Activated CD8-positive, alpha-beta T cell treated with anti-CD3 and anti-CD28 coated beads for 36 hours (primary cell): ENCODE measurements around the gene SELENOV. TPM values are rescaled to one million over a fixed set of nuclear protein-coding genes. Genes with fewer than 3 reads are reported as not detected.

Experiments used
- ATAC-seq: fragments of 200-7000 bp; cut with Tn5 transposase; one replicate; pipeline ENCODE4 v1.10.0; 2021; ENCODE audit warnings: mild to moderate bottlenecking, moderate library complexity
- CTCF ChIA-PET: fragments of 350-600 bp; sonication (Branson Sonifier 250); formaldehyde crosslinking; loops from one replicate; lab custom pipeline; 2021; ENCODE audit warnings: antibody characterized with exemption; lab: Charles Lee
- POLR2A ChIA-PET: fragments of 350-600 bp; sonication (Branson Sonifier 250); formaldehyde crosslinking; loops from one replicate; lab custom pipeline; 2021; ENCODE audit warnings: antibody characterized with exemption; lab: Charles Lee
- DNase-seq: peaks from one replicate; pipeline ENCODE4 v3.0.0-alpha.2; 2020
- H3K27ac Mint-ChIP-seq: one replicate; pipeline ENCODE4 v1.8.0; 2021; ENCODE audit warnings: mild to moderate bottlenecking, mixed read lengths
- H3K27me3 Mint-ChIP-seq: one replicate; pipeline ENCODE4 v1.8.0; 2021; ENCODE audit warnings: mixed read lengths
- H3K36me3 Mint-ChIP-seq: one replicate; pipeline ENCODE4 v1.8.0; 2021; ENCODE audit warnings: low read depth, mixed read lengths
- H3K4me1 Mint-ChIP-seq: one replicate; pipeline ENCODE4 v1.8.0; 2021; ENCODE audit warnings: low read depth, mixed read lengths
- H3K4me3 Mint-ChIP-seq: one replicate; pipeline ENCODE4 v1.8.0; 2021; ENCODE audit warnings: mild to moderate bottlenecking, moderate library complexity, mixed read lengths
- H3K9me3 Mint-ChIP-seq: one replicate; pipeline ENCODE4 v1.8.0; 2021; ENCODE audit warnings: mixed read lengths
- intact Hi-C: fragments of 100-400 bp; cut with micrococcal nuclease; formaldehyde crosslinking; loops from one replicate; pipeline ENCODE4 v1.10.0; 2022
- total RNA-seq, 2 experiments: library from RNA; stranded (reverse); gene quantifications; one replicate each; pipeline ENCODE4 v1.2.3, GENCODE V29; 2021
- TF ChIP-seq, protein P1 (sequence below): fragments of 200-600 bp; IDR thresholded peaks from one replicate; pipeline ENCODE4 v1.8.0; 2022; ENCODE audit warnings: antibody characterized with exemption, mild to moderate bottlenecking

Gene SELENOV
- total RNA-seq, 2 experiments from 2014 or later = not detected

DNA sequence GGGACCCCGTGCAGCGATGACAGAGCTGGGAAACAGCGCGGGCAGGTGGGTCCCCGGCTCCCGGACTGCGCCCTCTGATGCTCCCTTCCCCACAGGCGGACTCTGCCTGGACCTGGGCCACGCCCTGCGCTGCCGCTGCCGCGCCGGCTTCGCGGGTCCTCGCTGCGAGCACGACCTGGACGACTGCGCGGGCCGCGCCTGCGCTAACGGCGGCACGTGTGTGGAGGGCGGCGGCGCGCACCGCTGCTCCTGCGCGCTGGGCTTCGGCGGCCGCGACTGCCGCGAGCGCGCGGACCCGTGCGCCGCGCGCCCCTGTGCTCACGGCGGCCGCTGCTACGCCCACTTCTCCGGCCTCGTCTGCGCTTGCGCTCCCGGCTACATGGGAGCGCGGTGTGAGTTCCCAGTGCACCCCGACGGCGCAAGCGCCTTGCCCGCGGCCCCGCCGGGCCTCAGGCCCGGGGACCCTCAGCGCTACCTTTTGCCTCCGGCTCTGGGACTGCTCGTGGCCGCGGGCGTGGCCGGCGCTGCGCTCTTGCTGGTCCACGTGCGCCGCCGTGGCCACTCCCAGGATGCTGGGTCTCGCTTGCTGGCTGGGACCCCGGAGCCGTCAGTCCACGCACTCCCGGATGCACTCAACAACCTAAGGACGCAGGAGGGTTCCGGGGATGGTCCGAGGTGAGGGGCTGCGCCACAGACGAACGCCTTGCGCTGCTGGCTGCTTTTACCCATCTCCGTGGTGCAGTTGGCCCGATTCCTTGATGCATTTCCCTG lies 7.8 kb upstream of the SELENOV start:
- ChIA-PET POLR2A (interaction anchor here (1.2 to 1.5 kb wide), 2 partner anchors 21 to 36 kb away, joined by 3 to 4 read pairs; no protein-coding TSS in a partner anchor), CTCF (no interaction called here)
- Mint-ChIP-seq H3K9me3 (peaks cover 4% of the 10 kb centered on the region), H3K4me1 (peaks cover 22% of the 10 kb centered on the region), H3K27ac (no peak overlapping the region), H3K36me3 (peaks cover 2% of the 10 kb centered on the region), H3K27me3 (peaks cover 50% of the 10 kb centered on the region), H3K4me3 (peak overlapping the region; percentile 80)
- TF ChIP-seq, protein P1, sequence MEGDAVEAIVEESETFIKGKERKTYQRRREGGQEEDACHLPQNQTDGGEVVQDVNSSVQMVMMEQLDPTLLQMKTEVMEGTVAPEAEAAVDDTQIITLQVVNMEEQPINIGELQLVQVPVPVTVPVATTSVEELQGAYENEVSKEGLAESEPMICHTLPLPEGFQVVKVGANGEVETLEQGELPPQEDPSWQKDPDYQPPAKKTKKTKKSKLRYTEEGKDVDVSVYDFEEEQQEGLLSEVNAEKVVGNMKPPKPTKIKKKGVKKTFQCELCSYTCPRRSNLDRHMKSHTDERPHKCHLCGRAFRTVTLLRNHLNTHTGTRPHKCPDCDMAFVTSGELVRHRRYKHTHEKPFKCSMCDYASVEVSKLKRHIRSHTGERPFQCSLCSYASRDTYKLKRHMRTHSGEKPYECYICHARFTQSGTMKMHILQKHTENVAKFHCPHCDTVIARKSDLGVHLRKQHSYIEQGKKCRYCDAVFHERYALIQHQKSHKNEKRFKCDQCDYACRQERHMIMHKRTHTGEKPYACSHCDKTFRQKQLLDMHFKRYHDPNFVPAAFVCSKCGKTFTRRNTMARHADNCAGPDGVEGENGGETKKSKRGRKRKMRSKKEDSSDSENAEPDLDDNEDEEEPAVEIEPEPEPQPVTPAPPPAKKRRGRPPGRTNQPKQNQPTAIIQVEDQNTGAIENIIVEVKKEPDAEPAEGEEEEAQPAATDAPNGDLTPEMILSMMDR = no peak
- ATAC-seq (peak; percentile 81), DNase-seq (peak; percentile 74)
- intact Hi-C loops = no loop called here

DNA sequence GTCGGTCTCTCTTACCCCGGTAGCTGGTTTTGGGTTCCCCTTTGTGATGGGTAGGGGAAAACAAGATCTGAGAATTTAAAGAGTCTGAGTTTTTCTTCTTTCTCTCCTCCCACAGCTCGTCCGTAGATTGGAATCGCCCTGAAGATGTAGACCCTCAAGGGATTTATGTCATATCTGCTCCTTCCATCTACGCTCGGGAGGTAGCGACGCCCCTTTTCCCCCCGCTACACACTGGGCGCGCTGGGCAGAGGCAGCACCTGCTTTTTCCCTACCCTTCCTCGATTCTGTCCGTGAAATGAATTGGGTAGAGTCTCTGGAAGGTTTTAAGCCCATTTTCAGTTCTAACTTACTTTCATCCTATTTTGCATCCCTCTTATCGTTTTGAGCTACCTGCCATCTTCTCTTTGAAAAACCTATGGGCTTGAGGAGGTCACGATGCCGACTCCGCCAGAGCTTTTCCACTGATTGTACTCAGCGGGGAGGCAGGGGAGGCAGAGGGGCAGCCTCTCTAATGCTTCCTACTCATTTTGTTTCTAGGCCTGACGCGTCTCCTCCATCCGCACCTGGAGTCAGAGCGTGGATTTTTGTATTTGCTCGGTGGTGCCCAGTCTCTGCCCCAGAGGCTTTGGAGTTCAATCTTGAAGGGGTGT lies 7.1 kb upstream of the SELENOV start:
- CTCF ChIA-PET = no interaction called here
- H3K4me3 Mint-ChIP-seq = peak overlapping the region; percentile 80
- H3K4me1 Mint-ChIP-seq = peaks cover 22% of the 10 kb centered on the region
- DNase-seq = no peak
- H3K27me3 Mint-ChIP-seq = peaks cover 53% of the 10 kb centered on the region
- peaks cover 4% of the 10 kb centered on the region for H3K9me3 Mint-ChIP-seq
- no peak overlapping the region for H3K27ac Mint-ChIP-seq
- TF ChIP-seq, protein P1 = no peak
- no peak for ATAC-seq
- H3K36me3 Mint-ChIP-seq = peaks cover 2% of the 10 kb centered on the region
- POLR2A ChIA-PET = interaction anchor here (1.2 to 1.5 kb wide), 2 partner anchors 21 to 36 kb away, joined by 3 to 4 read pairs; no protein-coding TSS in a partner anchor
- intact Hi-C loops = no loop called here

DNA sequence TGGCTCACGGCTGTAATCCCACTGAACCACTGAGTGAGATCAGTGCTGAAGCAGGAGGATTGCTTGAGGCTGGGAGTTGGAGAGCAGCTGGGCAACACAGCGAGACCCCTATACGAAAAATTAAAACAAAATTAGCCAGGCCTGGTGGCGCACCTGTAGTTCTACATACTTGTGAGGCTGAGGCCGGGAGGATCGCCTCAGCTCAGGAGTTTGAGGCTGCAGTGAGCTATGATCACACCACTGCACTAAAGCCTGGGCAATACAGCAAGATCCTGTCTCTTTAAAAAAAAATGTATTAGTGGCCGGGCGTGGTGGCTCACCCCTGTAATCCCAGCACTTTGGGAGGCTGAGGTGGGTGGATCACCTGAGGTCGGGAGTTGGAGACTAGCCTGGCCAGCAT lies 6.3 kb upstream of the SELENOV start:
- peaks cover 4% of the 10 kb centered on the region for H3K9me3 Mint-ChIP-seq
- no peak for ATAC-seq
- DNase-seq = no peak
- H3K4me1 Mint-ChIP-seq = peaks cover 15% of the 10 kb centered on the region
- H3K27ac Mint-ChIP-seq = no peak overlapping the region
- H3K4me3 Mint-ChIP-seq = no peak overlapping the region
- ChIA-PET CTCF (interaction anchor here (0.6 kb wide), 1 partner anchor 11 kb away, joined by 3 read pairs; no protein-coding TSS in a partner anchor), POLR2A (interaction anchor here (0.7 to 1.5 kb wide), 2 partner anchors 73 to 111 kb away, joined by 3 read pairs; partner anchors contain the start of gene RPS16)
- H3K36me3 Mint-ChIP-seq = peaks cover 2% of the 10 kb centered on the region
- peaks cover 51% of the 10 kb centered on the region for H3K27me3 Mint-ChIP-seq
- intact Hi-C loops = no loop called here
- TF ChIP-seq, protein P1 = no peak

DNA sequence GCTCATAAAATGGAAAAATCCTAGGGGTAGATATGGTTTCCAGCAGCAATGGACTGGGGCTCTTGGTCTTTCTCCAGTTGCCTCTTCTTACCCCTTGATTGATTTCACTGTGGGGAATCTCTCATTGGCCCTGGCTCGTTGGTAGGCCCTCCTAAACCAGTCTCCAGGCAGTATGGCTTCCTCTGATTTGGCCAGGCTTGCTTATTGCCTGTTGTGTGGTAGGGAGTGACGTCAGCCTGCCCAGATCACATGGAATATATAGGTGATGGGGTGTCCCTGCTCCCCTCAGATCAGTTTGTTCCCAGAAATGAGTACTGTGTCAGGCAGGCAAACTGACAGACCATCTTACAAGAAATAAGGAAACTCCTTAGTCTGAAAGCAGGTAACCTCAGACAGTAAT lies 5.7 kb upstream of the SELENOV start:
- Mint-ChIP-seq H3K4me3 (no peak overlapping the region), H3K36me3 (peaks cover 2% of the 10 kb centered on the region), H3K4me1 (peaks cover 15% of the 10 kb centered on the region), H3K9me3 (peaks cover 4% of the 10 kb centered on the region), H3K27me3 (peaks cover 50% of the 10 kb centered on the region), H3K27ac (no peak overlapping the region)
- ChIA-PET POLR2A (interaction anchor here (0.7 to 1.5 kb wide), 2 partner anchors 74 to 111 kb away, joined by 3 read pairs; partner anchors contain the start of gene RPS16), CTCF (interaction anchor here (0.6 kb wide), 1 partner anchor 12 kb away, joined by 3 read pairs; no protein-coding TSS in a partner anchor)
- intact Hi-C loops = no loop called here
- TF ChIP-seq, protein P1 = no peak
- DNase-seq (no peak), ATAC-seq (no peak)
